Fibroblast of lung (primary cell): Measurements from ENCODE around the gene MIPOL1.

Experiments used
- CTCF ChIP-seq, 2 donors: IDR thresholded peaks in 1 of 2; conservative IDR thresholded peaks in 1 of 2; 1 replicate in 1 of 2; 2 replicates in 1 of 2; pipeline ENCODE4 v1.5.1; 2011 to 2012; ENCODE audit warnings: low read length in 2 of 2, control low read depth in 1 of 2, inconsistent platforms in 1 of 2, low read depth in 1 of 2, mild to moderate bottlenecking in 1 of 2
- EZH2 ChIP-seq: IDR thresholded peaks from 2 replicates; pipeline ENCODE4 v1.5.1; 2012; ENCODE audit warnings: low read length, control low read depth, mild to moderate bottlenecking; ENCODE audit errors: missing control alignments

DNA sequence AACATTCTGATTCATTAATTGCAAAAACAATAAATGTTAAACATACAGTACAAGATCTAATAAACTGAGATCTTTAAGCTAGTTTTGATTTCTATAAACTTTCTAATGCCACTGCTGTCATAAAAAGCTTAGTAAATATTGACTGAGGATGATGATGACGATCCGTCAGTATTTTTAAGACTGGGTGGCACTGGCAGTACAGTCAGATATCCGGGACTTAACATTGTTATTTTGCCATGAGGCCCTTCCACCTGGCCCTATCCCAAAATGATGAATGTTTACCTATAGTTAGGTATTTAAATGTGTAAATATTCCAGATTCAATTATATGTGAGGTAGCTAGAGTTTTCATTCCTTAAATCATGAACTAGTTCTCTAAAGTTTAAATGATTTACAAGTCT lies 238.8 kb downstream of the MIPOL1 start:
- TF ChIP-seq CTCF (conservative IDR thresholded peaks at IDR 0.05 in 1 of 2, IDR thresholded peaks at IDR 0.05 in 1 of 2; ENCODE audit: low read depth in 1 of 2, low read length in 2 of 2) (no peak), EZH2 (no peak)
